GM03348 (cell line): ENCODE results near the gene RAP1GAP.

Experiments
- DNase-seq: peaks from one replicate; pipeline ENCODE4 v3.0.0; 2012; ENCODE audit warnings: low spot score

Gene RAP1GAP

GRCh38 chr1:21625390-21626190 is 43.6 kb downstream of the RAP1GAP start:
- no peak for DNase-seq

GRCh38 chr1:21624571-21625389 is 44.4 kb downstream of the RAP1GAP start:
- DNase-seq = no peak

- DNase-seq = no peak
Observed at GRCh38 chr1:21623410-21623961, 45.7 kb downstream of the RAP1GAP start.

- peak; percentile 91 for DNase-seq
Observed at GRCh38 chr1:21622466-21623315, 46.5 kb downstream of the RAP1GAP start.

- DNase-seq = no peak
Observed at GRCh38 chr1:21621761-21622436, 47.3 kb downstream of the RAP1GAP start.

GRCh38 chr1:21621051-21621450 is 48.1 kb downstream of the RAP1GAP start:
- no peak for DNase-seq

GRCh38 chr1:21620496-21620895 is 48.7 kb downstream of the RAP1GAP start:
- DNase-seq = no peak

GRCh38 chr1:21620011-21620410 is 49.1 kb downstream of the RAP1GAP start:
- no peak for DNase-seq

GRCh38 chr1:21619375-21619947 is 49.7 kb downstream of the RAP1GAP start:
- DNase-seq = no peak

- DNase-seq = no peak
Observed at GRCh38 chr1:21618561-21619374, 50.4 kb downstream of the RAP1GAP start.

GRCh38 chr1:21618059-21618458 is 51.1 kb downstream of the RAP1GAP start:
- no peak for DNase-seq

- DNase-seq = no peak
Observed at GRCh38 chr1:21617126-21617738, 51.9 kb downstream of the RAP1GAP start.

GRCh38 chr1:21616372-21616771 is 52.8 kb downstream of the RAP1GAP start:
- DNase-seq = no peak

- DNase-seq = no peak
Observed at GRCh38 chr1:21614419-21615115, 54.6 kb downstream of the RAP1GAP start.

- no peak for DNase-seq
Observed at GRCh38 chr1:21613072-21613867, 55.9 kb downstream of the RAP1GAP start.

- no peak for DNase-seq
Observed at GRCh38 chr1:21612057-21612456, 57.1 kb downstream of the RAP1GAP start.

- DNase-seq = no peak
Observed at GRCh38 chr1:21610989-21611785, 58.0 kb downstream of the RAP1GAP start.
